T-helper 22 cell (primary cell): Measurements from ENCODE around the gene KDM7A.
A peak's percentile ranks its signal among the peaks of the same experiment; 100 is the strongest.

Source experiments
- DNase-seq: peaks from one replicate; pipeline ENCODE4 v3.0.0-alpha.2; 2020; ENCODE audit warnings: low read depth

Gene KDM7A

GRCh38 chr7:140082770-140083169 lies 94.0 kb downstream of the KDM7A start:
- DNase-seq, result no peak

- no peak for DNase-seq
These were observed 94.9 kb downstream of the KDM7A start for GRCh38 chr7:140081774-140082425.

- DNase-seq, result no peak
These were observed 95.9 kb downstream of the KDM7A start for GRCh38 chr7:140080919-140081318.

- no peak for DNase-seq
These were observed 97.7 kb downstream of the KDM7A start for GRCh38 chr7:140079121-140079536.

GRCh38 chr7:140078392-140078791 lies 98.4 kb downstream of the KDM7A start:
- no peak for DNase-seq

GRCh38 chr7:140074780-140075179 lies 102.0 kb downstream of the KDM7A start:
- DNase-seq, result no peak

GRCh38 chr7:140070546-140070945 lies 106.2 kb downstream of the KDM7A start:
- no peak for DNase-seq

GRCh38 chr7:140069298-140069949 lies 107.4 kb downstream of the KDM7A start:
- no peak for DNase-seq

- no peak for DNase-seq
These were observed 108.8 kb downstream of the KDM7A start for GRCh38 chr7:140068033-140068432.

- DNase-seq, result no peak
These were observed 109.7 kb downstream of the KDM7A start for GRCh38 chr7:140067052-140067451.

GRCh38 chr7:140062528-140063299 lies 114.1 kb downstream of the KDM7A start, which contains the start of gene PARP12:
Gene PARP12, minus strand, starts transcription at chr7:140062951. Its CDS starts 104 bp downstream, at chr7:140062847.
- peak; percentile 79 for DNase-seq

GRCh38 chr7:140062118-140062527 lies 114.7 kb downstream of the KDM7A start:
- peak; percentile 48 for DNase-seq

- no peak for DNase-seq
These were observed 115.2 kb downstream of the KDM7A start for GRCh38 chr7:140061607-140061930.

- DNase-seq, result no peak
These were observed 115.8 kb downstream of the KDM7A start for GRCh38 chr7:140060788-140061606.

GRCh38 chr7:140060243-140060630 lies 116.5 kb downstream of the KDM7A start:
- DNase-seq, result no peak

- peak; percentile 21 for DNase-seq
These were observed 117.2 kb downstream of the KDM7A start for GRCh38 chr7:140059273-140060242.

GRCh38 chr7:140058517-140058916 lies 118.3 kb downstream of the KDM7A start:
- DNase-seq, result no peak

- no peak for DNase-seq
These were observed 119.6 kb downstream of the KDM7A start for GRCh38 chr7:140057143-140057535.

- DNase-seq, result no peak
These were observed 120.2 kb downstream of the KDM7A start for GRCh38 chr7:140056431-140057142.

- no peak for DNase-seq
These were observed 121.0 kb downstream of the KDM7A start for GRCh38 chr7:140055833-140056232.
